ENCODE results near the gene HNRNPA1. TPM values are rescaled to one million over a fixed set of nuclear protein-coding genes. Genes with fewer than 3 reads are reported as not detected.
A peak's percentile ranks its signal among the peaks of the same experiment; 100 is the strongest.

Gene HNRNPA1
- total RNA-seq, 1 experiment from 2014 or later: 1,764 TPM

GRCh38 chr12:54251667-54252284 lies 28.8 kb upstream of the HNRNPA1 start:
- CTCF ChIA-PET: interaction anchor here (0.6 to 1.1 kb wide), 15 partner anchors 11 to 245 kb away, joined by 3 to 13 read pairs (median 4); partner anchors contain the start of genes CBX5 and COPZ1
- peak; percentile 71 for DNase-seq (ENCODE audit: low spot score)

DNA sequence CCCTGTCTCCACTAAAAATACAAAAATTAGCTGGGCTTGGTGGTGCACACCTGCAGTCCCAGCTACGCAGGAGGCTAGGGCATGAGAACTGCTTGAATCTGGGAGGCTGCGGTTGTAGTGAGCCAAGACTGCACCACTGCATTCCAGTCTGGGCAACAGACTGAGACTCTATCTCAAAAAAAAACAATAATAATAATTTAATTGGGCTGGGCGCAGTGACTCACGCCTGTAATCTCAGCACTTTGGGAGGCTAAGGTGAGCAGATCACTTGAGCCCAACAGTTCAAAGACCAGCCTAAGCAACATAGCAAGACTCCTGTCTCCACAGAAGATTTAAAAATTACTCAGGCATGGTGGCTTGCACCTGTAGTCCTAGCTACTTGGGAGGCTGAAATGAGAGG lies 27.3 kb upstream of the HNRNPA1 start:
- H3K27me3 ChIP-seq (replicated peaks; ENCODE audit: insufficient read depth, low read depth, low read length, poor library complexity): no peaks in the 10 kb centered on the region
- peaks cover 81% of the 10 kb centered on the region for H3K36me3 ChIP-seq (ENCODE audit: insufficient read depth, low read length, poor library complexity, severe bottlenecking)
- H3K4me1 ChIP-seq (ENCODE audit: insufficient read depth, low read length, poor library complexity, severe bottlenecking): peaks cover 26% of the 10 kb centered on the region
- H3K4me3 ChIP-seq (ENCODE audit: low read depth, low read length, poor library complexity, severe bottlenecking): no peak overlapping the region
- POLR2A ChIA-PET (ENCODE audit: low non-redundant PET): interaction anchor here (0.7 to 0.9 kb wide), 2 partner anchors 10 to 33 kb away, joined by 5 to 15 read pairs; no protein-coding TSS in a partner anchor
- BruUV-seq (replicated peaks): no TSS peak
- TF ChIP-seq CTCF (conservative IDR thresholded peaks at IDR 0.05; ENCODE audit: low read depth, low read length) (no peak), EZH2 (IDR thresholded peaks at IDR 0.05; ENCODE audit: borderline replicate concordance, low read depth, low read length, poor library complexity, severe bottlenecking) (no peak)
- no peak for DNase-seq (ENCODE audit: low spot score)
- H3K27ac ChIP-seq (ENCODE audit: low read depth, low read length, poor library complexity, severe bottlenecking): no peak overlapping the region
- CTCF ChIA-PET: interaction anchor here (0.7 to 1.2 kb wide), 3 partner anchors 39 to 117 kb away, joined by 3 to 10 read pairs (median 6); no protein-coding TSS in a partner anchor
- H3K9me3 ChIP-seq (ENCODE audit: low read depth, low read length, poor library complexity, severe bottlenecking): no peaks in the 10 kb centered on the region
- intact Hi-C loops (cut with micrococcal nuclease; ENCODE audit: unreplicated experiment): no loop called here

More at GRCh38 chr12:54251667-54252284, 28.8 kb upstream of the HNRNPA1 start:
- Histone ChIP-seq H3K36me3 (ENCODE audit: insufficient read depth, low read length, poor library complexity, severe bottlenecking) (peaks cover 80% of the 10 kb centered on the region), H3K27me3 (replicated peaks; ENCODE audit: insufficient read depth, low read depth, low read length, poor library complexity) (no peaks in the 10 kb centered on the region), H3K9me3 (ENCODE audit: low read depth, low read length, poor library complexity, severe bottlenecking) (no peaks in the 10 kb centered on the region), H3K4me3 (ENCODE audit: low read depth, low read length, poor library complexity, severe bottlenecking) (no peak overlapping the region), H3K4me1 (ENCODE audit: insufficient read depth, low read length, poor library complexity, severe bottlenecking) (peaks cover 11% of the 10 kb centered on the region), H3K27ac (ENCODE audit: low read depth, low read length, poor library complexity, severe bottlenecking) (no peak overlapping the region)
- POLR2A ChIA-PET (ENCODE audit: low non-redundant PET): interaction anchor here (0.5 to 1.0 kb wide), 2 partner anchors 28 to 129 kb away, joined by 3 read pairs; partner anchors contain the start of gene HNRNPA1
- TF ChIP-seq EZH2 (IDR thresholded peaks at IDR 0.05; ENCODE audit: borderline replicate concordance, low read depth, low read length, poor library complexity, severe bottlenecking) (no peak), CTCF (conservative IDR thresholded peaks at IDR 0.05; ENCODE audit: low read depth, low read length) (peak; percentile 75)
- no TSS peak for BruUV-seq (replicated peaks)
- intact Hi-C loops (cut with micrococcal nuclease; ENCODE audit: unreplicated experiment): no loop called here

GRCh38 chr12:54257332-54257731 lies 23.2 kb upstream of the HNRNPA1 start:
- DNase-seq (ENCODE audit: low spot score): no peak
- TF ChIP-seq EZH2 (IDR thresholded peaks at IDR 0.05; ENCODE audit: borderline replicate concordance, low read depth, low read length, poor library complexity, severe bottlenecking) (no peak), CTCF (conservative IDR thresholded peaks at IDR 0.05; ENCODE audit: low read depth, low read length) (no peak)
- POLR2A ChIA-PET (ENCODE audit: low non-redundant PET): no interaction called here
- H3K27ac ChIP-seq (ENCODE audit: low read depth, low read length, poor library complexity, severe bottlenecking): peak overlapping the region; percentile 87
- H3K4me1 ChIP-seq (ENCODE audit: insufficient read depth, low read length, poor library complexity, severe bottlenecking): peaks cover 54% of the 10 kb centered on the region
- H3K9me3 ChIP-seq (ENCODE audit: low read depth, low read length, poor library complexity, severe bottlenecking): no peaks in the 10 kb centered on the region
- H3K4me3 ChIP-seq (ENCODE audit: low read depth, low read length, poor library complexity, severe bottlenecking): peak overlapping the region; percentile 50
- peaks cover 49% of the 10 kb centered on the region for H3K36me3 ChIP-seq (ENCODE audit: insufficient read depth, low read length, poor library complexity, severe bottlenecking)
- intact Hi-C loops (cut with micrococcal nuclease; ENCODE audit: unreplicated experiment): no loop called here
- no TSS peak for BruUV-seq (replicated peaks)
- CTCF ChIA-PET: no interaction called here
- no peaks in the 10 kb centered on the region for H3K27me3 ChIP-seq (replicated peaks; ENCODE audit: insufficient read depth, low read depth, low read length, poor library complexity)
